BLaER1 treated with 17β-estradiol and CSF1 and Interleukin-3, amounts not matched to agents 10 nM and 100 nM (cell line): Measurements from ENCODE around the gene KCNIP4.

Experiments
- H3K27ac ChIP-seq, 11 experiments: shearing (Covaris generic); formaldehyde crosslinking; 2 replicates each; pipeline ENCODE4 v1.8.1; 2022
- H3K27me3 ChIP-seq, 11 experiments: shearing (Covaris generic); formaldehyde crosslinking; 2 replicates each; pipeline ENCODE4 v1.8.1; 2022
- H3K36me3 ChIP-seq, 11 experiments: shearing (Covaris generic); formaldehyde crosslinking; 2 replicates each; pipeline ENCODE4 v1.8.1; 2022
- H3K4me1 ChIP-seq, 10 experiments: shearing (Covaris generic); formaldehyde crosslinking; 2 replicates each; pipeline ENCODE4 v1.8.1; 2022
- H3K4me2 ChIP-seq, 11 experiments: shearing (Covaris generic); formaldehyde crosslinking; 2 replicates each; pipeline ENCODE4 v1.8.1; 2022
- H3K4me3 ChIP-seq, 10 experiments: shearing (Covaris generic); formaldehyde crosslinking; 2 replicates each; pipeline ENCODE4 v1.8.1; 2022
- H3K9ac ChIP-seq, 11 experiments: shearing (Covaris generic); formaldehyde crosslinking; 2 replicates each; pipeline ENCODE4 v1.8.1; 2022
- H3K9me3 ChIP-seq, 11 experiments: shearing (Covaris generic); formaldehyde crosslinking; replicated peaks in 1 of 11; 2 replicates each; pipeline ENCODE4 v1.8.1; 2022
- H4K20me1 ChIP-seq, 11 experiments: shearing (Covaris generic); formaldehyde crosslinking; 2 replicates each; pipeline ENCODE4 v1.8.1; 2022
- Cebpa-rat ChIP-seq, 11 experiments: shearing (Covaris generic); IDR thresholded peaks; 2 replicates each; pipeline ENCODE4 v1.8.1; 2022

The KCNIP4 gene

GRCh38 chr4:21888195-21888976 lies 60.2 kb downstream of the KCNIP4 start:
- H3K4me3 ChIP-seq: no peak overlapping the region
- no peaks in the 10 kb centered on the region for H4K20me1 ChIP-seq
- H3K27me3 ChIP-seq: no peaks in the 10 kb centered on the region
- H3K4me1 ChIP-seq: peaks cover 0 to 21% (median 0%) of the 10 kb centered on the region in 10 experiments; a peak in 6 of 20 replicates
- peak overlapping the region in 1 of 11 experiments; percentile 14; a peak in 1 of 22 replicates for H3K4me2 ChIP-seq
- no peak overlapping the region for H3K9ac ChIP-seq
- no peaks in the 10 kb centered on the region for H3K36me3 ChIP-seq
- no peaks in the 10 kb centered on the region for H3K9me3 ChIP-seq
- no peak overlapping the region for H3K27ac ChIP-seq
- no peak for TF ChIP-seq Cebpa-rat (IDR thresholded peaks at IDR 0.05)

- Histone ChIP-seq H3K4me1 (peaks cover 0 to 21% (median 0%) of the 10 kb centered on the region in 10 experiments; a peak in 6 of 20 replicates), H3K27ac (no peak overlapping the region), H3K9me3 (no peaks in the 10 kb centered on the region), H3K9ac (no peak overlapping the region), H4K20me1 (no peaks in the 10 kb centered on the region), H3K27me3 (no peaks in the 10 kb centered on the region), H3K4me3 (no peak overlapping the region), H3K36me3 (no peaks in the 10 kb centered on the region), H3K4me2 (peak overlapping the region in 1 of 11 experiments; percentile 30; a peak in 2 of 22 replicates)
- no peak for TF ChIP-seq Cebpa-rat (IDR thresholded peaks at IDR 0.05)
Measured at GRCh38 chr4:21887481-21887880, 61.1 kb downstream of the KCNIP4 start.

- Histone ChIP-seq H3K4me1 (peaks cover 0 to 21% (median 0%) of the 10 kb centered on the region in 10 experiments; a peak in 6 of 20 replicates), H3K36me3 (no peaks in the 10 kb centered on the region), H4K20me1 (no peaks in the 10 kb centered on the region), H3K27ac (no peak overlapping the region), H3K27me3 (no peaks in the 10 kb centered on the region), H3K9ac (no peak overlapping the region), H3K9me3 (no peaks in the 10 kb centered on the region), H3K4me3 (no peak overlapping the region), H3K4me2 (peak overlapping the region in 1 of 11 experiments; percentile 13; a peak in 1 of 22 replicates)
- no peak for TF ChIP-seq Cebpa-rat (IDR thresholded peaks at IDR 0.05)
Measured at GRCh38 chr4:21885770-21886169, 62.8 kb downstream of the KCNIP4 start.

DNA sequence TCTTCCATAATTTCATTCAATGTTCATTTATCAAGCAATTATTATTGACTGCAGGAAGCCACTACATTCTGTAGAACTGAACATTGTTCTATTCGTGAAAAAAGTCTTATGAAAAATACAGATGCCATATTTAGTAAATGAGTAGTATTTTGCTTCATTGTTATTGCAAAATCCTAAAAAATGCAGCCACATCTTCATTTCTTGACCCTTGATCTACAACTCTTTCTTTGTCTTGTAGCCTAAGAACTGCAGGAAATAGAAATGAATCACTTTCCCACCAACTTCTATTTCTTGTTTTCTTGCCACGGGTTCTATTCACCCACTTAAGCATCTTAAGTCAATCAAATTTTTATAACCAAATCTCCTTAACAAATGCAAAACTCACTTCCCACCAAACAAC lies 63.3 kb downstream of the KCNIP4 start:
- H4K20me1 ChIP-seq: no peaks in the 10 kb centered on the region
- no peaks in the 10 kb centered on the region for H3K27me3 ChIP-seq
- H3K4me1 ChIP-seq: peaks cover 0 to 21% (median 0%) of the 10 kb centered on the region in 10 experiments; a peak in 6 of 20 replicates
- no peak overlapping the region for H3K4me3 ChIP-seq
- TF ChIP-seq Cebpa-rat (IDR thresholded peaks at IDR 0.05): no peak
- H3K9ac ChIP-seq: no peak overlapping the region
- H3K9me3 ChIP-seq: no peaks in the 10 kb centered on the region
- no peaks in the 10 kb centered on the region for H3K36me3 ChIP-seq
- peak overlapping the region in 2 of 11 experiments; percentile 4 to 13; a peak in 2 of 22 replicates for H3K4me2 ChIP-seq
- peak overlapping the region in 1 of 11 experiments; percentile 0; a peak in 1 of 22 replicates for H3K27ac ChIP-seq

DNA sequence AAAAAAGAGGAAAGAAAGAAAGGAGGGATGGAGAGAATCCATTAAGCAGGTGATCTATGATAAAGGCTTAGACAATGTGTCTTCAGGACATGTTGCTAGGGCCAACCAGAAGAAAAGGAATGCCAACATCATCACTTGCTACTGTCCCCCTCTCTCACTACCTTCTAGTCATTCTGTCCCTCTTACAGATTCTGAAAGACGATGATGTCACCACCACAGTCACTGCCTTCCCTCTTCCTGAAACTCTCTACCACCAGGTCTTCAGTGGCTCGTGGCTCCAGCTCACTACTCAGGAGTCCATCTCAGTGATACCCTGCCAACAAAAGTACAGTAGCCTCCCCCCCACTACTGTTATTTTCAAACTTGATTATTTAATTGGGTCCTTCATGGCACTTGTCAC lies 64.0 kb downstream of the KCNIP4 start:
- peaks cover 0 to 21% (median 0%) of the 10 kb centered on the region in 10 experiments; a peak in 6 of 20 replicates for H3K4me1 ChIP-seq
- H3K9ac ChIP-seq: no peak overlapping the region
- H3K27ac ChIP-seq: no peak overlapping the region
- H3K4me2 ChIP-seq: peak overlapping the region in 2 of 11 experiments; percentile 4 to 24; a peak in 1 of 22 replicates
- no peaks in the 10 kb centered on the region for H3K9me3 ChIP-seq
- no peak for TF ChIP-seq Cebpa-rat (IDR thresholded peaks at IDR 0.05)
- H3K27me3 ChIP-seq: no peaks in the 10 kb centered on the region
- no peaks in the 10 kb centered on the region for H3K36me3 ChIP-seq
- no peak overlapping the region for H3K4me3 ChIP-seq
- H4K20me1 ChIP-seq: no peaks in the 10 kb centered on the region

DNA sequence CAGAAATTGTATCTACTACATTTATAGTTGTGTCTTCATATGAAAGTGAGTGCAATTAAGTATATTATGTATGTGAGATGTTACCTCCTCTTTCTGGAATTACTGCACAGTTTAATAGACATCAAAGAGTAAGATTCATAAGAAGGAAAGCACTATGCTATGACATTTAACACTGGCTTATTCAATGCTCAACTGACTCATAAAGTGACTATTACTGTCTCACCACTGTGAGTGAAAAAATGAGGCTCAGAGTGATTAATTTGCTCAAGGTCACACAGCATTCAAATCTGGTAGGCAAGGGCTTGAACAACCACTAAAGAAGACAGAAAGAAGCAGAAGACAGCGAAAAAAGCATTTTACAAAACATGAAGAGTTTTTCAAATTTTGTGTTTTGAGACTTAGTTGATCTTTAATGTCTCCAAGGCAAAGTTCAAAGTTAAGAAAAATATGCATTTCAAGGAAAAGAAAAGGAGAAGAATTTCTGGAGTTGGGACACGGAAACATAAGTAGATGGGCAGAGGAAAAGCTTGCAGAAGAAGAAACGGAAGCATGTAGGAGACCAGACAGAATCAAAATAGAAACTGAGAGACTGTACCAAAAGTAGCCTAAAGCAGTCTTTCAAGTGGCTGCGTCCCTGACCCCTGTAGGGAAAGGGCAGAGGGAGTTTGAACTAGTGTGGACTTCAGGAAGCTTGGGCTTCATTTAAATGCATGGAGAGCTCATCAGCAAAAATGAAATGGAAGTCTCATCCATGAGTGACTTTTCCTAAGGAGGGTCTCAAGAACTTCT lies 66.3 kb downstream of the KCNIP4 start:
- H3K4me1 ChIP-seq: peaks cover 0 to 14% (median 0%) of the 10 kb centered on the region in 10 experiments; a peak in 6 of 20 replicates
- no peaks in the 10 kb centered on the region for H3K27me3 ChIP-seq
- no peaks in the 10 kb centered on the region for H3K9me3 ChIP-seq
- H3K4me2 ChIP-seq: no peak overlapping the region
- H4K20me1 ChIP-seq: no peaks in the 10 kb centered on the region
- no peaks in the 10 kb centered on the region for H3K36me3 ChIP-seq
- H3K27ac ChIP-seq: no peak overlapping the region
- no peak for TF ChIP-seq Cebpa-rat (IDR thresholded peaks at IDR 0.05)
- no peak overlapping the region for H3K4me3 ChIP-seq
- no peak overlapping the region for H3K9ac ChIP-seq

DNA sequence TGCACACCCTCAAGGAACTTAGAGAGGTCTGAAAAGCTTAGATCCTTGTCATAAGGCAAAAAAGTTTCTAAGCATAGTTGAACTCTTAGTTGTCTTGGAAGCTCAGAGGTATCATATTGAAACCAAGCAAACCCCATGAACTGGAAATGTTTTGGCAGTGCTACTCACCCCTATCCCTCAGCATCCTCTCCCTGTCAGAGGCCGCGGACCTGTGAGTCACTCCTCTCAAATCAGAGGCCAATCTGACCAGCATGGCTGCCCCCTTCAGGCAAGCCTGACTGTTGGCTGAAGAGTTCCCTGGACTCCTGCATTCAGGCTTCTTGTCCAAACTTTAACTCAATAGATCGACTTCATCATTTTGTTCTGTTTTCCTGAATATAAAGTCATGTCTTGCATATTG lies 69.4 kb downstream of the KCNIP4 start:
- H3K27ac ChIP-seq: no peak overlapping the region
- TF ChIP-seq Cebpa-rat (IDR thresholded peaks at IDR 0.05): no peak
- no peak overlapping the region for H3K4me3 ChIP-seq
- no peaks in the 10 kb centered on the region for H3K9me3 ChIP-seq
- H3K9ac ChIP-seq: no peak overlapping the region
- no peaks in the 10 kb centered on the region for H3K4me1 ChIP-seq
- H3K4me2 ChIP-seq: no peak overlapping the region
- H3K36me3 ChIP-seq: no peaks in the 10 kb centered on the region
- H3K27me3 ChIP-seq: no peaks in the 10 kb centered on the region
- H4K20me1 ChIP-seq: no peaks in the 10 kb centered on the region

- TF ChIP-seq Cebpa-rat (IDR thresholded peaks at IDR 0.05): no peak
- Histone ChIP-seq H3K36me3 (no peaks in the 10 kb centered on the region), H3K4me2 (no peak overlapping the region)
Measured at GRCh38 chr4:21876711-21877110, 71.9 kb downstream of the KCNIP4 start.

DNA sequence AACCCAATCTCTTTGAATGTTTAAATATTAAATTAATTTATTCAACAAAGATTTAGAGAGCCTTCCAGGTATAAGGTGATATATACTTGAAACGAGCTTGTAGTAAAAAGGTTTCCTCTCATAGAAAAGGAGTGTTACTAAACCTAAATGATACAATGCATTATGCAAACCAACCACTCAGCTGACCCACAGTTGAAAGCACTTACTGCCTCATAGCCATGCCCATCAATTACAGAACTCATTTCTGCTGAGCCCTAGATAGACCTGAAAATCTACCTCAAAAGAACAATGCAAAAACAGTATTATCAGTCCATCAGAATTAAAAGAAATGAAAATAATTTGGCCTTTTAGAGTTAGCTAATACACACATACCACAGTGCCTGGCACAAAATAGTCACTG lies 75.4 kb downstream of the KCNIP4 start:
- Histone ChIP-seq H3K9ac (no peak overlapping the region), H3K36me3 (no peaks in the 10 kb centered on the region), H4K20me1 (no peaks in the 10 kb centered on the region), H3K4me3 (no peak overlapping the region), H3K27ac (no peak overlapping the region), H3K27me3 (no peaks in the 10 kb centered on the region), H3K9me3 (no peaks in the 10 kb centered on the region), H3K4me1 (no peaks in the 10 kb centered on the region), H3K4me2 (no peak overlapping the region)
- no peak for TF ChIP-seq Cebpa-rat (IDR thresholded peaks at IDR 0.05)

More at GRCh38 chr4:21876711-21877110, 71.9 kb downstream of the KCNIP4 start:
- no peaks in the 10 kb centered on the region for H4K20me1 ChIP-seq
- no peaks in the 10 kb centered on the region for H3K27me3 ChIP-seq
- H3K4me3 ChIP-seq: no peak overlapping the region
- H3K27ac ChIP-seq: no peak overlapping the region
- H3K9me3 ChIP-seq: no peaks in the 10 kb centered on the region
- H3K4me1 ChIP-seq: no peaks in the 10 kb centered on the region
- H3K9ac ChIP-seq: no peak overlapping the region
